ENCODE measurements around the gene DISP3.

DNA sequence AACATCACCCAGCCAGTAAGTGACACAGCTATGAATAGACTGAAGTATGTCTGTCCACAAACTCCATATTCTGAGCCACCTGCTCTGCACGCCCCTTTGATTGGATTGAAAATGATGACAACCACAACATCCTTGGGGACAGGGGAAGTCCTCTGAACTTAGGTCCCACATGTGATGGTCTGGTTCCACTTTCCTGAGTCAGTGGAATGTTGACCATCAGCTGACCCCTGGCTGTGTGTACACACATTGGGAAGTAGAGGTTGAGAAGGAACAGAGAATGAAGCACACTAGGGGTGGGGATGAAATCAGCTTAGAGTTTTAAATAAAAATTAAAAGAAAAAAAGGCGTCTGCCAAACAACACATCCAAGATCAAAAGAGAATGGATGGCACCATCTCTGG lies 8.0 kb upstream of the DISP3 start:
- no peak for TF ChIP-seq CTCF (optimal IDR thresholded peaks at IDR 0.05 in 1 of 3, IDR thresholded peaks at IDR 0.05 in 1 of 3, conservative IDR thresholded peaks at IDR 0.05 in 1 of 3; ENCODE audit: extremely low read depth in 1 of 3, insufficient read depth in 2 of 3, low read length in 3 of 3)
- no peak for TF ChIP-seq EZH2 (IDR thresholded peaks at IDR 0.05; ENCODE audit: low read length)
